H1 (cell line): Measurements from ENCODE around the gene TRMT44. TPM values are rescaled to one million over a fixed set of nuclear protein-coding genes. Genes with fewer than 3 reads are reported as not detected.

ENCODE experiments used
- CTCF ChIA-PET: fragments of 300-600 bp; sonication (Branson Sonifier 250); formaldehyde crosslinking; loops from one replicate; lab custom pipeline; 2021; ENCODE audit not compliant: partially characterized antibody; lab: Charles Lee
- POLR2A ChIA-PET: fragments of 300-600 bp; sonication (Branson Sonifier 250); formaldehyde crosslinking; loops from one replicate; lab custom pipeline; 2021; ENCODE audit warnings: inconsistent platforms; ENCODE audit not compliant: partially characterized antibody; lab: Charles Lee
- DNase-seq, 2 experiments: peaks; one replicate each; pipeline versions ENCODE4 v3.0.0 to v3.0.0-alpha.2; 2010 to 2022; ENCODE audit warnings: low spot score in 2 of 2, low read depth in 1 of 2, mixed read lengths in 1 of 2
- FAIRE-seq: peaks from 2 replicates; lab custom pipeline; 2011; peaks lifted over from hg19 to GRCh38; lab: Jason Lieb, UNC
- H2AFZ ChIP-seq: 2 replicates; pipeline ENCODE4 v1.8.1; 2012; ENCODE audit warnings: low read length, inconsistent platforms
- H2AK5ac ChIP-seq: 2 replicates; pipeline ENCODE4 v1.6.1; 2013; ENCODE audit warnings: low read depth, low read length
- H2BK120ac ChIP-seq: replicated peaks from 2 replicates; pipeline ENCODE3; 2013; ENCODE audit warnings: low read depth, low read length, inconsistent platforms
- H2BK12ac ChIP-seq: 2 replicates; pipeline ENCODE4 v1.6.1; 2013; ENCODE audit warnings: low read depth, low read length
- H2BK15ac ChIP-seq: 2 replicates; pipeline ENCODE4 v1.6.1; 2013; ENCODE audit warnings: low read length
- H2BK20ac ChIP-seq: 2 replicates; pipeline ENCODE4 v1.6.1; 2013; ENCODE audit warnings: low read length
- H2BK5ac ChIP-seq: 2 replicates; pipeline ENCODE4 v1.6.1; 2013; ENCODE audit warnings: low read depth, low read length
- H3K14ac ChIP-seq: 2 replicates; pipeline ENCODE4 v1.6.1; 2013; ENCODE audit warnings: inconsistent platforms; ENCODE audit not compliant: insufficient read length
- H3K18ac ChIP-seq: 2 replicates; pipeline ENCODE4 v1.6.1; 2013; ENCODE audit warnings: low read length; ENCODE audit errors: extremely low read depth
- H3K23ac ChIP-seq: 2 replicates; pipeline ENCODE4 v1.6.1; 2013; ENCODE audit warnings: inconsistent platforms; ENCODE audit not compliant: insufficient read length
- H3K23me2 ChIP-seq: 2 replicates; pipeline ENCODE4 v1.6.1; 2013; ENCODE audit warnings: low read depth, low read length
- H3K27ac ChIP-seq: 2 replicates; pipeline ENCODE4 v1.6.1; 2011; ENCODE audit warnings: low read depth, low read length, inconsistent platforms
- H3K27me3 ChIP-seq, 4 experiments: replicated peaks in 1 of 4; 1 replicate in 1 of 4; 2 replicates in 3 of 4; pipeline versions ENCODE4 v1.6.1 to v1.8.1; 2011 to 2013; ENCODE audit warnings: low read length in 3 of 4, mild to moderate bottlenecking in 3 of 4, inconsistent platforms in 2 of 4, mixed read lengths in 2 of 4, moderate library complexity in 1 of 4; ENCODE audit not compliant: control insufficient read depth in 3 of 4, insufficient read depth in 3 of 4; ENCODE audit errors: extremely low read depth in 1 of 4
- H3K36me3 ChIP-seq, 4 experiments: 2 replicates each; pipeline versions ENCODE4 v1.6.1 to v1.8.1; 2011 to 2013; ENCODE audit warnings: mild to moderate bottlenecking in 4 of 4, low read length in 3 of 4, moderate library complexity in 2 of 4, control low read depth in 1 of 4, inconsistent platforms in 1 of 4; ENCODE audit not compliant: insufficient read depth in 4 of 4, control insufficient read depth in 2 of 4
- H3K4ac ChIP-seq: replicated peaks from 2 replicates; pipeline ENCODE3; 2013; ENCODE audit warnings: low read length, low read depth, mixed read lengths, inconsistent platforms; ENCODE audit not compliant: insufficient read length
- H3K4me1 ChIP-seq, 4 experiments: replicated peaks in 1 of 4; 1 replicate in 1 of 4; 2 replicates in 3 of 4; pipeline versions ENCODE4 v1.6.1 to v1.8.1; 2011 to 2013; ENCODE audit warnings: low read length in 3 of 4, inconsistent platforms in 2 of 4, mixed read lengths in 1 of 4; ENCODE audit not compliant: insufficient read depth in 4 of 4, control insufficient read depth in 3 of 4
- H3K4me2 ChIP-seq, 2 experiments: 2 replicates each; pipeline versions ENCODE4 v1.6.1 to v1.8.1; 2011 to 2013; ENCODE audit warnings: low read depth in 2 of 2, low read length in 2 of 2, control low read depth in 1 of 2, inconsistent platforms in 1 of 2, mild to moderate bottlenecking in 1 of 2; ENCODE audit not compliant: insufficient read depth in 1 of 2
- H3K4me3 ChIP-seq, 4 experiments: fragments of 200-600, 300-600 bp in 1 of 4; sonication (generic), shearing (Covaris generic), sonication (Bioruptor Twin) in 1 of 4; 2 replicates each; pipeline versions ENCODE4 v1.5.1 to v1.8.1; 2011 to 2016; ENCODE audit warnings: low read length in 4 of 4, low read depth in 3 of 4, control low read depth in 2 of 4, inconsistent platforms in 2 of 4, mild to moderate bottlenecking in 2 of 4, mixed read lengths in 1 of 4, moderate library complexity in 1 of 4; ENCODE audit not compliant: insufficient read depth in 2 of 4; ENCODE audit errors: extremely low read depth in 1 of 4
- H3K56ac ChIP-seq: replicated peaks from 2 replicates; pipeline ENCODE3; 2013; ENCODE audit warnings: low read depth, mild to moderate bottlenecking, mixed read lengths, low read length, inconsistent platforms; ENCODE audit not compliant: insufficient read length
- H3K79me1 ChIP-seq: 2 replicates; pipeline ENCODE4 v1.6.1; 2013; ENCODE audit warnings: low read depth, low read length, control low read depth
- H3K79me2 ChIP-seq, 2 experiments: 2 replicates each; pipeline versions ENCODE4 v1.6.1 to v1.8.1; 2012 to 2013; ENCODE audit warnings: low read length in 2 of 2, mild to moderate bottlenecking in 2 of 2, inconsistent platforms in 1 of 2; ENCODE audit not compliant: insufficient read depth in 2 of 2, control insufficient read depth in 1 of 2
- H3K9ac ChIP-seq, 4 experiments: replicated peaks in 1 of 4; 1 replicate in 1 of 4; 2 replicates in 3 of 4; pipeline versions ENCODE4 v1.6.1 to v1.8.1; 2011 to 2013; ENCODE audit warnings: low read depth in 3 of 4, low read length in 3 of 4, control low read depth in 2 of 4, mild to moderate bottlenecking in 2 of 4, moderate library complexity in 2 of 4, inconsistent platforms in 1 of 4; ENCODE audit errors: extremely low read depth in 1 of 4
- H3K9me3 ChIP-seq, 2 experiments: 2 replicates each; pipeline versions ENCODE4 v1.6.1 to v1.8.1; 2012 to 2013; ENCODE audit warnings: mild to moderate bottlenecking in 2 of 2, moderate library complexity in 2 of 2, control low read depth in 1 of 2, inconsistent platforms in 1 of 2, low read depth in 1 of 2, low read length in 1 of 2, mixed read lengths in 1 of 2; ENCODE audit not compliant: insufficient read depth in 2 of 2
- H4K20me1 ChIP-seq, 2 experiments: replicated peaks in 1 of 2; 2 replicates each; pipeline versions ENCODE3 to v1.8.1; 2011 to 2013; ENCODE audit warnings: inconsistent platforms in 2 of 2, low read length in 2 of 2, mild to moderate bottlenecking in 1 of 2; ENCODE audit not compliant: insufficient read depth in 2 of 2, control insufficient read depth in 1 of 2
- H4K5ac ChIP-seq: 2 replicates; pipeline ENCODE4 v1.6.1; 2013; ENCODE audit warnings: low read length, low read depth, mixed read lengths, inconsistent platforms; ENCODE audit not compliant: insufficient read length
- H4K8ac ChIP-seq: 2 replicates; pipeline ENCODE4 v1.8.0; 2013; ENCODE audit warnings: mild to moderate bottlenecking, moderate library complexity, low read length, inconsistent platforms; ENCODE audit not compliant: insufficient read depth; ENCODE audit errors: extremely low read depth
- H4K91ac ChIP-seq: replicated peaks from 2 replicates; pipeline ENCODE3; 2013; ENCODE audit warnings: low read length, mixed read lengths, inconsistent platforms; ENCODE audit not compliant: insufficient read length
- BACH1 ChIP-seq: IDR thresholded peaks from 2 replicates; pipeline ENCODE4 v1.6.1; 2012; ENCODE audit warnings: low read length, improper control_type of control experiment
- BCL11A ChIP-seq, 2 experiments: IDR thresholded peaks; one replicate each; pipeline ENCODE4 v1.6.1; 2011; ENCODE audit warnings: low read depth in 2 of 2, low read length in 2 of 2, mild to moderate bottlenecking in 2 of 2
- CREB1 ChIP-seq: IDR thresholded peaks from 2 replicates; pipeline ENCODE4 v1.6.1; 2012; ENCODE audit warnings: inconsistent platforms
- EGR1 ChIP-seq: IDR thresholded peaks from 2 replicates; pipeline ENCODE4 v1.6.1; 2011; ENCODE audit warnings: low read depth, low read length, borderline replicate concordance
- HDAC6 ChIP-seq: IDR thresholded peaks from one replicate; pipeline ENCODE4 v1.7.1; 2012; ENCODE audit warnings: low read depth, mild to moderate bottlenecking, inconsistent platforms, low read length, moderate library complexity
- MAFK ChIP-seq: IDR thresholded peaks from 2 replicates; pipeline ENCODE4 v1.6.1; 2012; ENCODE audit warnings: low read depth, mild to moderate bottlenecking, improper control_type of control experiment, low read length
- POU5F1 ChIP-seq: IDR thresholded peaks from 2 replicates; pipeline ENCODE4 v1.6.1; 2011; ENCODE audit warnings: low read depth, mild to moderate bottlenecking, low read length, moderate library complexity
- RNF2 ChIP-seq: fragments of 200-900, 300-1000 bp; sonication (generic); IDR thresholded peaks from 2 replicates; pipeline ENCODE4 v1.7.1; 2016; ENCODE audit warnings: borderline replicate concordance, low read depth, mild to moderate bottlenecking, antibody characterized with exemption, low read length; ENCODE audit not compliant: poor library complexity, severe bottlenecking; ENCODE audit errors: missing control alignments
- SIRT6 ChIP-seq: IDR thresholded peaks from one replicate; pipeline ENCODE4 v1.7.1; 2012; ENCODE audit warnings: low read length, inconsistent platforms
- SIX5 ChIP-seq: IDR thresholded peaks from 2 replicates; pipeline ENCODE4 v1.6.1; 2011; ENCODE audit warnings: mild to moderate bottlenecking, low read depth, low read length
- SP2 ChIP-seq: IDR thresholded peaks from 2 replicates; pipeline ENCODE4 v1.6.1; 2012; ENCODE audit warnings: mild to moderate bottlenecking, low read length, inconsistent platforms
- SP4 ChIP-seq: IDR thresholded peaks from 2 replicates; pipeline ENCODE4 v1.6.1; 2012; ENCODE audit warnings: low read length, inconsistent platforms
- TAF7 ChIP-seq: optimal IDR thresholded peaks from 2 replicates; pipeline ENCODE3; 2011; ENCODE audit warnings: low read depth, mild to moderate bottlenecking, inconsistent platforms, low read length, moderate library complexity, borderline replicate concordance
- TEAD4 ChIP-seq: IDR thresholded peaks from 2 replicates; pipeline ENCODE4 v1.6.1; 2012; ENCODE audit warnings: low read depth, low read length, inconsistent platforms, mixed read lengths
- YY1 ChIP-seq: IDR thresholded peaks from 2 replicates; pipeline ENCODE4 v1.6.1; 2011; ENCODE audit warnings: low read depth, mild to moderate bottlenecking, low read length
- ZNF274 ChIP-seq: IDR thresholded peaks from 2 replicates; pipeline ENCODE4 v1.7.0; 2012; ENCODE audit warnings: low read length, borderline replicate concordance; ENCODE audit errors: extremely low read depth
- WGBS, 2 experiments: shearing (Covaris generic) in 1 of 2; methylation state at CpG; one replicate each; pipeline versions ENCODE4 v1.1.6 to v1.1.7; 2013 to 2015; ENCODE audit warnings: low lambda C conversion rate in 2 of 2, mixed read lengths in 2 of 2, inconsistent platforms in 1 of 2, low coverage in 1 of 2, missing lambda C conversion rate in 1 of 2; ENCODE audit not compliant: insufficient replicate concordance in 2 of 2, insufficient coverage in 1 of 2, insufficient read length in 1 of 2; ENCODE audit errors: extremely low coverage in 1 of 2, missing lambda C conversion rate in 1 of 2; 5-methylcytosine and 5-hydroxymethylcytosine counted together
- polyA plus RNA-seq, 7 experiments: library from polyadenylated mRNA; depleted of rRNA in 3 of 7; stranded (reverse) in 5 of 7; unstranded in 2 of 7; fragments of >200 nt in 5 of 7; fragments of 200-250 nt in 2 of 7; gene quantifications; 1 replicate in 5 of 7; 2 replicates in 1 of 7; 4 replicates in 1 of 7; pipeline versions ENCODE4 v1.2.1 to v1.2.3, GENCODE V29; 2011 to 2013; ENCODE audit warnings: missing spikeins in 2 of 7, mixed read lengths in 2 of 7
- total RNA-seq: library from RNA; stranded (reverse); fragmentation: NEBNext Ultra II Directional; extraction: Animal tissue kit (Norgen Biotek cat#: 25700); gene quantifications from 2 replicates; pipeline ENCODE4 v1.2.1, GENCODE V29; 2021

TRMT44 gene
- total and polyA plus RNA-seq, 2 of the 8 experiments (the other 6 are each of a cell fraction or from before 2014, with no cell fraction given), result 8.6 to 23.9 TPM

GRCh38 chr4:8467016-8467415 lies 26.4 kb downstream of the TRMT44 start:
- Histone ChIP-seq H2AK5ac (no peak overlapping the region), H2BK20ac (no peak overlapping the region), H4K8ac (no peak overlapping the region), H3K9me3 (no peaks in the 10 kb centered on the region), H3K18ac (no peak overlapping the region), H3K56ac (no peak overlapping the region), H2BK120ac (no peak overlapping the region), H3K23ac (no peak overlapping the region), H3K79me2 (no peaks in the 10 kb centered on the region), H4K91ac (no peak overlapping the region), H3K27ac (no peak overlapping the region), H2BK12ac (no peak overlapping the region), H3K4me1 (peaks cover 0 to 5% (median 2%) of the 10 kb centered on the region in 4 experiments; a peak in 2 of 7 replicates), H3K4me3 (no peak overlapping the region), H3K36me3 (peaks cover 4 to 19% (median 12%) of the 10 kb centered on the region in 4 experiments; a peak in 5 of 8 replicates), H3K4me2 (no peak overlapping the region), H4K5ac (no peak overlapping the region), H3K79me1 (no peaks in the 10 kb centered on the region), H2AFZ (no peak overlapping the region), H2BK15ac (no peak overlapping the region), H3K27me3 (no peaks in the 10 kb centered on the region), H4K20me1 (peaks cover 0 to 4% of the 10 kb centered on the region in 2 experiments), H3K4ac (no peak overlapping the region), H2BK5ac (no peak overlapping the region), H3K9ac (no peak overlapping the region), H3K14ac (no peak overlapping the region), H3K23me2 (no peaks in the 10 kb centered on the region)
- DNase-seq (no peak), FAIRE-seq (no peak)
- CTCF ChIA-PET, result interaction anchor here (1.1 to 11.2 kb wide), 10 partner anchors 13 to 141 kb away, joined by 3 to 237 read pairs (median 16); partner anchors contain the start of genes CPZ and GPR78
- 94% methylated on average over 18 of the region's 18 CpGs; no CpG with 5 or more reads in 1 of the 2 experiments for WGBS, 2 experiments
- no peak for TF ChIP-seq YY1
- TF ChIP-seq SP4, result no peak
- no peak for TF ChIP-seq SP2
- TF ChIP-seq EGR1, result no peak
- TF ChIP-seq SIX5, result no peak
- no peak for TF ChIP-seq HDAC6
- TF ChIP-seq SIRT6, result no peak
- TF ChIP-seq BACH1, result no peak
- TF ChIP-seq BCL11A (IDR thresholded peaks at IDR 0.05; ENCODE audit: low read depth in 2 of 2, low read length in 2 of 2), result no peak
- TF ChIP-seq POU5F1, result no peak
- TF ChIP-seq ZNF274, result no peak
- no peak for TF ChIP-seq TEAD4
- no peak for TF ChIP-seq RNF2
- no peak for TF ChIP-seq MAFK
- TF ChIP-seq CREB1, result no peak
- TF ChIP-seq TAF7, result no peak
- POLR2A ChIA-PET, result no interaction called here
